OCI-LY1 (cell line): ENCODE data around the gene UGT1A4.

Experiments used
- H2AFZ ChIP-seq: fragments of 200-600 bp; sonication (generic), shearing (Covaris generic); 2 replicates; pipeline ENCODE4 v1.6.0; 2014; ENCODE audit warnings: antibody characterized with exemption, mild to moderate bottlenecking, low read length
- H3F3A ChIP-seq: fragments of 200-600 bp; sonication (generic), shearing (Covaris generic); 2 replicates; pipeline ENCODE4 v1.6.0; 2014; ENCODE audit warnings: mild to moderate bottlenecking, antibody characterized with exemption, low read length, moderate library complexity; ENCODE audit not compliant: insufficient read depth
- H3K27ac ChIP-seq: fragments of 200-600 bp; sonication (generic); 2 replicates; pipeline ENCODE4 v1.5.1; 2014; ENCODE audit warnings: low read length, mixed run types, mild to moderate bottlenecking, low read depth; ENCODE audit not compliant: poor library complexity, severe bottlenecking
- H3K27me3 ChIP-seq: fragments of 200-600 bp; sonication (generic); 2 replicates; pipeline ENCODE4 v1.6.0; 2014; ENCODE audit warnings: antibody characterized with exemption, mild to moderate bottlenecking, low read length, moderate library complexity; ENCODE audit not compliant: insufficient read depth
- H3K36me3 ChIP-seq: fragments of 200-600 bp; sonication (generic); 2 replicates; pipeline ENCODE4 v1.6.1; 2014; ENCODE audit warnings: mild to moderate bottlenecking, antibody characterized with exemption, low read length, moderate library complexity, mixed read lengths; ENCODE audit not compliant: insufficient read depth
- H3K4me1 ChIP-seq: fragments of 200-600 bp; sonication (generic); 2 replicates; pipeline ENCODE4 v1.5.1; 2014; ENCODE audit warnings: mild to moderate bottlenecking, low read length, moderate library complexity; ENCODE audit not compliant: insufficient read depth, severe bottlenecking
- H3K4me2 ChIP-seq: fragments of 200-600 bp; sonication (generic), shearing (Covaris generic); 2 replicates; pipeline ENCODE4 v1.6.1; 2014; ENCODE audit warnings: low read length
- H3K4me3 ChIP-seq: fragments of 200-600 bp; sonication (generic); 2 replicates; pipeline ENCODE4 v1.5.1; 2014; ENCODE audit warnings: low read length, low read depth, mild to moderate bottlenecking, mixed read lengths; ENCODE audit not compliant: poor library complexity, severe bottlenecking
- H3K79me2 ChIP-seq: fragments of 200-600 bp; shearing (Covaris generic); 2 replicates; pipeline ENCODE4 v1.6.1; 2016; ENCODE audit warnings: mixed run types, low read length, mixed read lengths; ENCODE audit not compliant: insufficient read depth
- H3K9ac ChIP-seq: fragments of 200-600 bp; sonication (generic), shearing (Covaris generic); 2 replicates; pipeline ENCODE4 v1.6.1; 2014; ENCODE audit warnings: mild to moderate bottlenecking, low read length, mixed read lengths
- H3K9me2 ChIP-seq: fragments of 200-600 bp; sonication (generic), shearing (Covaris generic); 2 replicates; pipeline ENCODE4 v1.6.1; 2014; ENCODE audit warnings: low read depth, mild to moderate bottlenecking, low read length, mixed read lengths
- H3K9me3 ChIP-seq: fragments of 200-600 bp; shearing (Covaris generic); 2 replicates; pipeline ENCODE4 v1.6.1; 2014; ENCODE audit warnings: low read length, mixed read lengths
- H4K20me1 ChIP-seq: fragments of 200-600 bp; sonication (generic), shearing (Covaris generic); 2 replicates; pipeline ENCODE4 v1.6.0; 2016; ENCODE audit warnings: mild to moderate bottlenecking, low read length; ENCODE audit not compliant: insufficient read depth
- EZH2 ChIP-seq: fragments of 200-600 bp; sonication (generic), shearing (Covaris generic); IDR thresholded peaks from 2 replicates; pipeline ENCODE4 v1.8.0; 2017; ENCODE audit warnings: borderline replicate concordance, mixed run types, mild to moderate bottlenecking, antibody characterized with exemption, low read length, moderate library complexity, mixed read lengths
- TF ChIP-seq, protein P1 (sequence below): fragments of 200-600 bp; sonication (generic), shearing (Covaris generic); IDR thresholded peaks from 2 replicates; pipeline ENCODE4 v1.5.1; 2017; ENCODE audit warnings: mild to moderate bottlenecking, antibody characterized with exemption, low read length, moderate library complexity, mixed read lengths

Gene UGT1A4

DNA sequence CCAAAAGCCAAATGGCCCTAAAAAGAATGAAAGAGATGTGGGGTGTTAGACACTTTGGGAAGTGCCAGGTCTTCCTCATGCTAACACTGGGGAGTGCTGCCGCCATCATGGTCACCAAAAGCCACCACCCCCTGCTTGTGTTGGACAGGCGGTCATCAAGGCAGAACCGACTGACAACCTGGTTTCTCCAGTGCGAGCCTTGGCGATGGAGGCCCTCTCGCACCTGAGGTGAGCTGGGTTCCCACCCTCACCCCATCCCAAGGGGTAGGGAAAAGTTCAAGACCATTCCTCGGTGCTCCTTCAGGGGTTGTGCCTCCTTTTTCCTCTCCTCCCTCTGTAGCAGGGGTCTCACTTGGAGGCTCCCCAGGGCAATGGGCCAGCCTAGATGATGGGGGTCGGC lies 93.2 kb downstream of the UGT1A4 start:
- TF ChIP-seq EZH2 = no peak
- TF ChIP-seq, protein P1, sequence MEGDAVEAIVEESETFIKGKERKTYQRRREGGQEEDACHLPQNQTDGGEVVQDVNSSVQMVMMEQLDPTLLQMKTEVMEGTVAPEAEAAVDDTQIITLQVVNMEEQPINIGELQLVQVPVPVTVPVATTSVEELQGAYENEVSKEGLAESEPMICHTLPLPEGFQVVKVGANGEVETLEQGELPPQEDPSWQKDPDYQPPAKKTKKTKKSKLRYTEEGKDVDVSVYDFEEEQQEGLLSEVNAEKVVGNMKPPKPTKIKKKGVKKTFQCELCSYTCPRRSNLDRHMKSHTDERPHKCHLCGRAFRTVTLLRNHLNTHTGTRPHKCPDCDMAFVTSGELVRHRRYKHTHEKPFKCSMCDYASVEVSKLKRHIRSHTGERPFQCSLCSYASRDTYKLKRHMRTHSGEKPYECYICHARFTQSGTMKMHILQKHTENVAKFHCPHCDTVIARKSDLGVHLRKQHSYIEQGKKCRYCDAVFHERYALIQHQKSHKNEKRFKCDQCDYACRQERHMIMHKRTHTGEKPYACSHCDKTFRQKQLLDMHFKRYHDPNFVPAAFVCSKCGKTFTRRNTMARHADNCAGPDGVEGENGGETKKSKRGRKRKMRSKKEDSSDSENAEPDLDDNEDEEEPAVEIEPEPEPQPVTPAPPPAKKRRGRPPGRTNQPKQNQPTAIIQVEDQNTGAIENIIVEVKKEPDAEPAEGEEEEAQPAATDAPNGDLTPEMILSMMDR = no peak
- H3K4me1 ChIP-seq = no peaks in the 10 kb centered on the region
- no peak overlapping the region for H3K4me2 ChIP-seq
- no peaks in the 10 kb centered on the region for H4K20me1 ChIP-seq
- no peaks in the 10 kb centered on the region for H3K27me3 ChIP-seq
- no peak overlapping the region for H2AFZ ChIP-seq
- no peak overlapping the region for H3K9ac ChIP-seq
- H3K9me2 ChIP-seq = no peaks in the 10 kb centered on the region
- H3K79me2 ChIP-seq = no peaks in the 10 kb centered on the region
- H3K4me3 ChIP-seq = no peak overlapping the region
- H3K36me3 ChIP-seq = no peaks in the 10 kb centered on the region; the same call in 1 of the 2 replicates
- no peaks in the 10 kb centered on the region for H3F3A ChIP-seq
- no peaks in the 10 kb centered on the region for H3K9me3 ChIP-seq
- H3K27ac ChIP-seq = no peak overlapping the region

DNA sequence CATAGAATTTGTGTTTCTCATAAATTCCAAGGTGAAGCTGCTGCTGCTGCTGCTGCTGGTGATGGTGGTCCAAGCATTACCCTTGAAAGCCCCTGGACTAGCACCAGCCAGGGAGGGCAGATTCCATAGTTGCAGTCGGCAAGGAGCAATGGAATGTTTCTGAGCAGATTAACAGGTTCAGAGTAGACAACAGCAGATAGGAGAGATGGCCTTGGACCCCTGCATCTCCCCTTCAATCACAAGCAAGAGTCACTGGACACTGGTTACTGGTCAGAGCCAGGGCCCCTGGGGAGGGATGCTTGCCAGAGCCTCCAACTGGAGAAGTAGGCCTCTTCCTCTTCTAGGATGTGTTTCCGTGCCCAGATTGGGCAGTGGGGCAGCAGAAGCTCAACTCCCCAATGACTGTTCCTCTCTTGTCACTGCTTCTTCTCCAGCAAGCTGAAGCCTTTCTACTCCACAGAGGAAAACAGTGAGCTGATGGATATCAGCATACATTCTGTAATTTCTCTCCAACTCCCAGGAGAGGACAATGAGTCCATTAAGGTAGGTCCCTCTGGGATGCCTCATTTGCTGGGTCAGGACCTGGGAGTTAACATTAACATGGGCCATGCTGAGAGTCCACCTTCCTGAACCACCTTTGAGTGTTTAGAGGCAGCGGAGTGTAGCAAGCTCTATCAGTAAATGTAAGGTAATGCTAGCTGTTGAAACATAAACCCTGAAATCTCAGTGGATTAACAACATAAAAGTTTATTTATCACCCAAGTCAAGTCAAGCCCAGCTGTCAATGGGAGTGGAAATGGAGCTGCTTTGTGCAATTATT lies 94.9 kb downstream of the UGT1A4 start:
- Histone ChIP-seq H3K27me3 (no peaks in the 10 kb centered on the region), H3K79me2 (no peaks in the 10 kb centered on the region), H3K36me3 (no peaks in the 10 kb centered on the region; the same call in 1 of the 2 replicates), H3K4me3 (no peak overlapping the region), H3K9me2 (no peaks in the 10 kb centered on the region), H4K20me1 (no peaks in the 10 kb centered on the region), H3K4me2 (no peak overlapping the region), H3F3A (no peaks in the 10 kb centered on the region), H3K4me1 (no peaks in the 10 kb centered on the region), H2AFZ (no peak overlapping the region), H3K9me3 (no peaks in the 10 kb centered on the region), H3K9ac (no peak overlapping the region), H3K27ac (no peak overlapping the region)
- no peak for TF ChIP-seq EZH2
- TF ChIP-seq, protein P1 = no peak

GRCh38 chr2:233814056-233814835 lies 95.7 kb downstream of the UGT1A4 start:
- no peaks in the 10 kb centered on the region for H3F3A ChIP-seq
- no peak overlapping the region for H2AFZ ChIP-seq
- no peak overlapping the region for H3K4me2 ChIP-seq
- no peaks in the 10 kb centered on the region for H3K27me3 ChIP-seq
- H4K20me1 ChIP-seq = no peaks in the 10 kb centered on the region
- no peaks in the 10 kb centered on the region for H3K9me2 ChIP-seq
- H3K36me3 ChIP-seq = no peaks in the 10 kb centered on the region; the same call in 1 of the 2 replicates
- H3K27ac ChIP-seq = no peak overlapping the region
- H3K4me3 ChIP-seq = no peak overlapping the region
- no peaks in the 10 kb centered on the region for H3K9me3 ChIP-seq
- no peaks in the 10 kb centered on the region for H3K79me2 ChIP-seq
- TF ChIP-seq, protein P1 = no peak
- TF ChIP-seq EZH2 = no peak
- no peak overlapping the region for H3K9ac ChIP-seq
- H3K4me1 ChIP-seq = no peaks in the 10 kb centered on the region
